ENCODE results near the gene GNL1. TPM values are rescaled to one million over a fixed set of nuclear protein-coding genes. Genes with fewer than 3 reads are reported as not detected.
A peak's percentile ranks its signal among the peaks of the same experiment; 100 is the strongest.
"Not testable (repeated sequence)": the region's sequence is repeated elsewhere in the genome, so short reads cannot be mapped to it uniquely, and the experiment has no call there.

GNL1 gene
- total and polyA plus RNA-seq, 3 experiments from 2014 or later, result 49.8 to 102 (median 100) TPM

- POLR2A ChIA-PET, result interaction anchor here (0.7 to 3.1 kb wide), 7 partner anchors 11 to 679 kb away, joined by 3 to 24 read pairs (median 3); no protein-coding TSS in a partner anchor
- no peaks in the 10 kb centered on the region for H3K9me3 ChIP-seq (ENCODE audit: low read length)
- no peak overlapping the region for H3K4me3 Mint-ChIP-seq
- no peaks in the 10 kb centered on the region for H3K9me3 Mint-ChIP-seq
- no peak overlapping the region for H3K4me3 ChIP-seq (ENCODE audit: low read length)
- peaks cover 7% of the 10 kb centered on the region for H3K4me1 ChIP-seq (ENCODE audit: insufficient read depth, low read length)
- peak overlapping the region in 3 of 8 donors; percentile 39 to 81 (median 62) for H3K27ac Mint-ChIP-seq
- H3K4me1 Mint-ChIP-seq, result peaks cover 22 to 27% (median 24%) of the 10 kb centered on the region in 3 donors
- no peak for DNase-seq
- no peaks in the 10 kb centered on the region for H3K27me3 ChIP-seq (ENCODE audit: insufficient read depth, low read length, poor library complexity, severe bottlenecking)
- H3K36me3 ChIP-seq (ENCODE audit: insufficient read depth, low read length), result peaks cover 43% of the 10 kb centered on the region
- no peak overlapping the region for H3K27ac ChIP-seq (ENCODE audit: low read depth, low read length)
- CTCF ChIA-PET, result interaction anchor here (0.6 to 10.3 kb wide), 11 partner anchors 15 to 146 kb away, joined by 3 to 137 read pairs (median 7); no protein-coding TSS in a partner anchor
- H3K36me3 Mint-ChIP-seq, result peaks cover 8 to 54% (median 13%) of the 10 kb centered on the region in 3 donors
- peaks cover 0 to 2% of the 10 kb centered on the region in 2 donors for H3K27me3 Mint-ChIP-seq
Observed at GRCh38 chr6:30598912-30599624, 42.8 kb upstream of the GNL1 start.

- Mint-ChIP-seq H3K36me3 (peaks cover 0 to 46% (median 3%) of the 10 kb centered on the region in 3 donors), H3K4me1 (peaks cover 16 to 18% (median 17%) of the 10 kb centered on the region in 3 donors), H3K27ac (peak overlapping the region in 5 of 8 donors; percentile 48 to 91 (median 77))
- not testable (repeated sequence) for H3K27me3 Mint-ChIP-seq; H3K4me1 ChIP-seq (ENCODE audit: insufficient read depth, low read length); H3K4me3 ChIP-seq (ENCODE audit: low read length); H3K27me3 ChIP-seq (ENCODE audit: insufficient read depth, low read length, poor library complexity, severe bottlenecking); H3K9me3 ChIP-seq (ENCODE audit: low read length); H3K27ac ChIP-seq (ENCODE audit: low read depth, low read length); H3K4me3 Mint-ChIP-seq; H3K9me3 Mint-ChIP-seq
- DNase-seq, result peak; percentile 65 to 85 (median 72)
- CTCF ChIA-PET, result interaction anchor here (0.8 to 10.3 kb wide), 33 partner anchors 9 to 983 kb away, joined by 3 to 137 read pairs (median 5); partner anchors contain the start of genes ABCF1, GNL1 and PRR3
- POLR2A ChIA-PET, result interaction anchor here (0.5 to 3.1 kb wide), 11 partner anchors 13 to 133 kb away, joined by 3 to 24 read pairs (median 5); partner anchors contain the start of gene ABCF1
- H3K36me3 ChIP-seq (ENCODE audit: insufficient read depth, low read length), result peaks cover 29% of the 10 kb centered on the region
Observed at GRCh38 chr6:30597315-30598144, 41.2 kb upstream of the GNL1 start.

- peaks cover 38% of the 10 kb centered on the region for H3K36me3 ChIP-seq (ENCODE audit: insufficient read depth, low read length)
- H3K27ac Mint-ChIP-seq, result peak overlapping the region in 5 of 8 donors; percentile 5 to 95 (median 12)
- H3K27ac ChIP-seq (ENCODE audit: low read depth, low read length), result no peak overlapping the region
- H3K27me3 ChIP-seq (ENCODE audit: insufficient read depth, low read length, poor library complexity, severe bottlenecking), result no peaks in the 10 kb centered on the region
- no peaks in the 10 kb centered on the region for H3K27me3 Mint-ChIP-seq
- H3K4me1 Mint-ChIP-seq, result peaks cover 5 to 16% (median 10%) of the 10 kb centered on the region in 3 donors
- POLR2A ChIA-PET, result no interaction called here
- CTCF ChIA-PET, result interaction anchor here (1.0 to 10.3 kb wide), 3 partner anchors 50 to 138 kb away, joined by 3 to 137 read pairs (median 3); no protein-coding TSS in a partner anchor
- H3K36me3 Mint-ChIP-seq, result peaks cover 4 to 63% (median 16%) of the 10 kb centered on the region in 3 donors
- no peak overlapping the region for H3K4me3 Mint-ChIP-seq
- H3K4me1 ChIP-seq (ENCODE audit: insufficient read depth, low read length), result no peaks in the 10 kb centered on the region
- DNase-seq, result no peak
- H3K9me3 Mint-ChIP-seq, result no peaks in the 10 kb centered on the region
- no peaks in the 10 kb centered on the region for H3K9me3 ChIP-seq (ENCODE audit: low read length)
- no peak overlapping the region for H3K4me3 ChIP-seq (ENCODE audit: low read length)
Observed at GRCh38 chr6:30592287-30592686, 36.0 kb upstream of the GNL1 start.

GRCh38 chr6:30591008-30591407, 34.7 kb upstream of the GNL1 start:
- CTCF ChIA-PET, result interaction anchor here (0.8 to 10.3 kb wide), 4 partner anchors 49 to 107 kb away, joined by 3 to 137 read pairs (median 5); no protein-coding TSS in a partner anchor
- H3K27ac Mint-ChIP-seq, result peak overlapping the region in 4 of 8 donors; percentile 69 to 85 (median 72)
- H3K27me3 Mint-ChIP-seq, result no peaks in the 10 kb centered on the region
- POLR2A ChIA-PET, result no interaction called here
- no peak overlapping the region for H3K4me3 ChIP-seq (ENCODE audit: low read length)
- DNase-seq, result no peak
- H3K9me3 ChIP-seq (ENCODE audit: low read length), result no peaks in the 10 kb centered on the region
- H3K4me3 Mint-ChIP-seq, result no peak overlapping the region
- H3K27ac ChIP-seq (ENCODE audit: low read depth, low read length), result no peak overlapping the region
- no peaks in the 10 kb centered on the region for H3K27me3 ChIP-seq (ENCODE audit: insufficient read depth, low read length, poor library complexity, severe bottlenecking)
- peaks cover 2 to 13% (median 7%) of the 10 kb centered on the region in 3 donors for H3K4me1 Mint-ChIP-seq
- H3K9me3 Mint-ChIP-seq, result no peaks in the 10 kb centered on the region
- H3K36me3 Mint-ChIP-seq, result peaks cover 8 to 75% (median 22%) of the 10 kb centered on the region in 3 donors
- peaks cover 48% of the 10 kb centered on the region for H3K36me3 ChIP-seq (ENCODE audit: insufficient read depth, low read length)
- H3K4me1 ChIP-seq (ENCODE audit: insufficient read depth, low read length), result no peaks in the 10 kb centered on the region

- ChIA-PET POLR2A (no interaction called here), CTCF (interaction anchor here (0.8 to 10.3 kb wide), 5 partner anchors 14 to 107 kb away, joined by 3 to 137 read pairs (median 3); no protein-coding TSS in a partner anchor)
- Histone ChIP-seq H3K36me3 (ENCODE audit: insufficient read depth, low read length) (peaks cover 53% of the 10 kb centered on the region), H3K9me3 (ENCODE audit: low read length) (no peaks in the 10 kb centered on the region), H3K27me3 (ENCODE audit: insufficient read depth, low read length, poor library complexity, severe bottlenecking) (no peaks in the 10 kb centered on the region), H3K27ac (ENCODE audit: low read depth, low read length) (no peak overlapping the region), H3K4me3 (ENCODE audit: low read length) (no peak overlapping the region), H3K4me1 (ENCODE audit: insufficient read depth, low read length) (no peaks in the 10 kb centered on the region)
- Mint-ChIP-seq H3K4me3 (no peak overlapping the region), H3K27me3 (no peaks in the 10 kb centered on the region), H3K4me1 (peaks cover 1 to 13% (median 7%) of the 10 kb centered on the region in 3 donors), H3K27ac (peak overlapping the region in 5 of 8 donors; percentile 56 to 85 (median 71)), H3K9me3 (no peaks in the 10 kb centered on the region), H3K36me3 (peaks cover 8 to 79% (median 25%) of the 10 kb centered on the region in 3 donors)
- DNase-seq, result no peak
Observed at GRCh38 chr6:30590509-30590908, 34.2 kb upstream of the GNL1 start.

GRCh38 chr6:30589754-30590358, 33.6 kb upstream of the GNL1 start:
- H3K27ac ChIP-seq (ENCODE audit: low read depth, low read length), result no peak overlapping the region
- CTCF ChIA-PET, result interaction anchor here (0.9 to 10.3 kb wide), 4 partner anchors 15 to 106 kb away, joined by 3 to 137 read pairs (median 5); no protein-coding TSS in a partner anchor
- no peak for DNase-seq
- POLR2A ChIA-PET, result no interaction called here
- H3K27me3 Mint-ChIP-seq, result no peaks in the 10 kb centered on the region
- H3K4me3 ChIP-seq (ENCODE audit: low read length), result no peak overlapping the region
- H3K9me3 Mint-ChIP-seq, result no peaks in the 10 kb centered on the region
- peaks cover 8 to 84% (median 27%) of the 10 kb centered on the region in 3 donors for H3K36me3 Mint-ChIP-seq
- H3K9me3 ChIP-seq (ENCODE audit: low read length), result no peaks in the 10 kb centered on the region
- no peaks in the 10 kb centered on the region for H3K4me1 ChIP-seq (ENCODE audit: insufficient read depth, low read length)
- no peaks in the 10 kb centered on the region for H3K27me3 ChIP-seq (ENCODE audit: insufficient read depth, low read length, poor library complexity, severe bottlenecking)
- peak overlapping the region in 3 of 8 donors; percentile 8 to 85 (median 78) for H3K27ac Mint-ChIP-seq
- H3K4me1 Mint-ChIP-seq, result peaks cover 0 to 13% (median 7%) of the 10 kb centered on the region in 3 donors
- H3K36me3 ChIP-seq (ENCODE audit: insufficient read depth, low read length), result peaks cover 59% of the 10 kb centered on the region
- no peak overlapping the region for H3K4me3 Mint-ChIP-seq

GRCh38 chr6:30583921-30584320, 27.6 kb upstream of the GNL1 start:
- Mint-ChIP-seq H3K9me3 (no peaks in the 10 kb centered on the region), H3K27ac (peak overlapping the region in 4 of 8 donors; percentile 4 to 47 (median 24)), H3K4me3 (no peak overlapping the region), H3K27me3 (no peaks in the 10 kb centered on the region), H3K4me1 (peaks cover 0 to 1% (median 0%) of the 10 kb centered on the region in 3 donors), H3K36me3 (peaks cover 12 to 90% (median 37%) of the 10 kb centered on the region in 3 donors)
- Histone ChIP-seq H3K27ac (ENCODE audit: low read depth, low read length) (no peak overlapping the region), H3K27me3 (ENCODE audit: insufficient read depth, low read length, poor library complexity, severe bottlenecking) (no peaks in the 10 kb centered on the region), H3K36me3 (ENCODE audit: insufficient read depth, low read length) (peaks cover 75% of the 10 kb centered on the region), H3K9me3 (ENCODE audit: low read length) (no peaks in the 10 kb centered on the region), H3K4me1 (ENCODE audit: insufficient read depth, low read length) (no peaks in the 10 kb centered on the region), H3K4me3 (ENCODE audit: low read length) (no peak overlapping the region)
- CTCF ChIA-PET, result interaction anchor here (1.7 kb wide), 1 partner anchor 13 kb away, joined by 5 read pairs; no protein-coding TSS in a partner anchor
- POLR2A ChIA-PET, result no interaction called here
- no peak for DNase-seq
